LNCAP (cell line): Measurements from ENCODE around the gene GJB5.

Experiments used
- CTCF ChIP-seq: fragments of 450-650 bp; IDR thresholded peaks from 2 replicates; pipeline ENCODE4 v1.5.1; 2017; ENCODE audit warnings: mild to moderate bottlenecking

The GJB5 gene

GRCh38 chr1:34739613-34740012 is 15.2 kb upstream of the GJB5 start:
- TF ChIP-seq CTCF = no peak

- TF ChIP-seq CTCF = no peak
Measured at GRCh38 chr1:34740161-34740868, 14.5 kb upstream of the GJB5 start.

- TF ChIP-seq CTCF = peak; percentile 98
Measured at GRCh38 chr1:34742667-34743270, 12.1 kb upstream of the GJB5 start.

- no peak for TF ChIP-seq CTCF
Measured at GRCh38 chr1:34743775-34744174, 11.1 kb upstream of the GJB5 start.

GRCh38 chr1:34744851-34745250 is 10.0 kb upstream of the GJB5 start:
- TF ChIP-seq CTCF = no peak

GRCh38 chr1:34745666-34746065 is 9.2 kb upstream of the GJB5 start:
- TF ChIP-seq CTCF = no peak

GRCh38 chr1:34746101-34746500 is 8.7 kb upstream of the GJB5 start:
- no peak for TF ChIP-seq CTCF
